Gastrocnemius medialis (tissue), 4 donors: ENCODE data around the gene ECM1.

Source experiments
- CTCF ChIP-seq, 5 experiments: fragments of 450-650 bp in 3 of 5; fragments of 200-600 bp in 2 of 5; sonication (generic) in 2 of 5; IDR thresholded peaks in 4 of 5; conservative IDR thresholded peaks in 1 of 5; 1 replicate in 4 of 5; 2 replicates in 1 of 5; pipeline ENCODE4 v1.5.1; 2016 to 2019; ENCODE audit warnings: antibody characterized with exemption in 5 of 5, mild to moderate bottlenecking in 3 of 5, moderate library complexity in 3 of 5
- POLR2A ChIP-seq, 2 donors: fragments of 450-650 bp; IDR thresholded peaks; one replicate each; pipeline ENCODE4 v1.6.1; 2017; ENCODE audit warnings: antibody characterized with exemption in 2 of 2, mild to moderate bottlenecking in 2 of 2, moderate library complexity in 2 of 2

DNA sequence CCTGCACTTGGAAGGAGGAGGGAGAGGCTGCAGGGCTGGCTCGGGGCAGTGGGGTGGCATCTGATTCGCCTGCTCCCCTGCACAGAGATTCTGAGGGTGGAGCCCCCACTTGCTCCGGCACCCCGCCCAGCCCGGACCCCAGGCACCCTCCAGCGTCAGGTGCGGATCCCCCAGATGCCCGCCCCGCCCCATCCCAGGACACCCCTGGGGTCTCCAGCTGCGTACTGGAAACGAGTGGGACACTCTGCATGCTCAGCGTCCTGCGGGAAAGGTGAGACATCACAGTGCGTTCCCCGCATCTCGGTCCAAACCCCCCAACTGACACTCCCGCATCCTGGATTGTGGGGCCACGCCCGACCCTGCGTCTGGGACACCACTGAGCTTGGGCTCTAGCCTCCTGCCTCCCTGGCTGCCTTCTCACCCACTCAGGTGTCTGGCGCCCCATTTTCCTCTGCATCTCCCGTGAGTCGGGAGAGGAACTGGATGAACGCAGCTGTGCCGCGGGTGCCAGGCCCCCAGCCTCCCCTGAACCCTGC, 49.2 kb downstream of the ECM1 start:
- TF ChIP-seq CTCF (IDR thresholded peaks at IDR 0.05 in 4 of 5, conservative IDR thresholded peaks at IDR 0.05 in 1 of 5) (no peak), POLR2A (IDR thresholded peaks at IDR 0.05) (no peak)
